PFSK-1 (cell line): ENCODE results near the gene PDC.

Source experiments
- FOXP2 ChIP-seq: optimal IDR thresholded peaks from 2 replicates; pipeline ENCODE3; 2011; ENCODE audit warnings: borderline replicate concordance, control low read depth, inconsistent platforms; ENCODE audit not compliant: insufficient read depth; ENCODE audit errors: extremely low read length, extremely low read depth
- POLR2AphosphoS5 ChIP-seq: IDR thresholded peaks from 2 replicates; pipeline ENCODE4 v1.6.1; 2012; ENCODE audit warnings: low read depth, mild to moderate bottlenecking, control low read depth, low read length, moderate library complexity
- REST ChIP-seq, 2 experiments: IDR thresholded peaks; 2 replicates each; pipeline versions ENCODE4 v1.6.1 to v1.8.0; 2011 to 2012; ENCODE audit warnings: low read depth in 2 of 2, low read length in 2 of 2, control low read depth in 1 of 2, inconsistent platforms in 1 of 2, mild to moderate bottlenecking in 1 of 2, moderate library complexity in 1 of 2; ENCODE audit not compliant: insufficient read depth in 1 of 2
- SIN3A ChIP-seq: IDR thresholded peaks from 2 replicates; pipeline ENCODE4 v1.6.1; 2012; ENCODE audit warnings: mild to moderate bottlenecking, low read length, moderate library complexity, borderline replicate concordance; ENCODE audit not compliant: insufficient read depth
- TAF1 ChIP-seq: IDR thresholded peaks from 2 replicates; pipeline ENCODE4 v1.6.1; 2012; ENCODE audit warnings: low read length, control low read depth, borderline replicate concordance; ENCODE audit not compliant: insufficient read depth

The PDC gene

GRCh38 chr1:186482661-186483255, 21.8 kb upstream of the PDC start:
- TF ChIP-seq POLR2AphosphoS5: no peak
- TF ChIP-seq FOXP2: no peak
- TF ChIP-seq TAF1: no peak
- TF ChIP-seq SIN3A: no peak
- TF ChIP-seq REST (IDR thresholded peaks at IDR 0.05; ENCODE audit: insufficient read depth in 1 of 2, low read depth in 2 of 2, low read length in 2 of 2): no peak

GRCh38 chr1:186481303-186481888, 20.5 kb upstream of the PDC start:
- TF ChIP-seq REST (IDR thresholded peaks at IDR 0.05; ENCODE audit: insufficient read depth in 1 of 2, low read depth in 2 of 2, low read length in 2 of 2) (no peak), TAF1 (no peak), FOXP2 (no peak), POLR2AphosphoS5 (no peak), SIN3A (no peak)

- TF ChIP-seq TAF1: no peak
- no peak for TF ChIP-seq FOXP2
- no peak for TF ChIP-seq REST (IDR thresholded peaks at IDR 0.05; ENCODE audit: insufficient read depth in 1 of 2, low read depth in 2 of 2, low read length in 2 of 2)
- no peak for TF ChIP-seq POLR2AphosphoS5
- no peak for TF ChIP-seq SIN3A
Measured at GRCh38 chr1:186479162-186479561, 18.2 kb upstream of the PDC start.

GRCh38 chr1:186476264-186477040, 15.5 kb upstream of the PDC start:
- TF ChIP-seq SIN3A (no peak), TAF1 (no peak), FOXP2 (no peak), POLR2AphosphoS5 (no peak), REST (IDR thresholded peaks at IDR 0.05; ENCODE audit: insufficient read depth in 1 of 2, low read depth in 2 of 2, low read length in 2 of 2) (no peak)

- TF ChIP-seq POLR2AphosphoS5 (no peak), TAF1 (no peak), REST (IDR thresholded peaks at IDR 0.05; ENCODE audit: insufficient read depth in 1 of 2, low read depth in 2 of 2, low read length in 2 of 2) (no peak), FOXP2 (no peak), SIN3A (no peak)
Measured at GRCh38 chr1:186474208-186474607, 13.3 kb upstream of the PDC start.
